Neural cell (in vitro differentiated cells): ENCODE results near the gene ECE1. TPM values are rescaled to one million over a fixed set of nuclear protein-coding genes. Genes with fewer than 3 reads are reported as not detected.

ENCODE experiments used
- H2AFZ ChIP-seq: fragments of 200-600, 300-800 bp; sonication (generic), shearing (Covaris generic); 2 replicates; pipeline ENCODE4 v1.6.0; 2014; ENCODE audit warnings: low read depth, mild to moderate bottlenecking, antibody characterized with exemption, low read length, moderate library complexity
- H3F3A ChIP-seq: fragments of 200-600 bp; shearing (Covaris generic); 2 replicates; pipeline ENCODE4 v1.6.1; 2016; ENCODE audit warnings: mild to moderate bottlenecking, moderate library complexity, mixed read lengths, antibody characterized with exemption, low read length; ENCODE audit not compliant: insufficient read depth, poor library complexity, severe bottlenecking
- H3K27ac ChIP-seq: fragments of 200-600, 300-800 bp; sonication (generic), shearing (Covaris generic); 2 replicates; pipeline ENCODE4 v1.5.1; 2014; ENCODE audit warnings: mild to moderate bottlenecking, low read length, moderate library complexity
- H3K27me3 ChIP-seq: fragments of 300-800, 200-600 bp; sonication (generic), shearing (Covaris generic); 2 replicates; pipeline ENCODE4 v1.6.0; 2014; ENCODE audit warnings: mild to moderate bottlenecking, low read depth, low read length, moderate library complexity; ENCODE audit not compliant: insufficient read depth
- H3K36me3 ChIP-seq: fragments of 300-800, 200-600 bp; sonication (generic), shearing (Covaris generic); 2 replicates; pipeline ENCODE4 v1.5.1; 2014; ENCODE audit warnings: mild to moderate bottlenecking, antibody characterized with exemption, low read length, moderate library complexity; ENCODE audit not compliant: insufficient read depth
- H3K4me2 ChIP-seq: fragments of 300-800, 200-600 bp; sonication (generic), shearing (Covaris generic); 2 replicates; pipeline ENCODE4 v1.6.0; 2014; ENCODE audit warnings: mild to moderate bottlenecking, low read length
- H3K4me3 ChIP-seq: fragments of 300-800, 200-600 bp; sonication (generic), shearing (Covaris generic); 2 replicates; pipeline ENCODE4 v1.5.1; 2014; ENCODE audit warnings: mild to moderate bottlenecking, low read length, moderate library complexity
- H3K79me2 ChIP-seq: fragments of 200-600 bp; shearing (Covaris generic); replicated peaks from 2 replicates; pipeline ENCODE4 v1.6.0; 2014; ENCODE audit warnings: mild to moderate bottlenecking, low read length, moderate library complexity; ENCODE audit not compliant: insufficient read depth
- H3K9ac ChIP-seq: fragments of 300-800, 200-600 bp; sonication (generic), shearing (Covaris generic); 2 replicates; pipeline ENCODE4 v1.6.1; 2016; ENCODE audit warnings: mild to moderate bottlenecking, low read length, mixed read lengths
- H3K9me2 ChIP-seq: fragments of 200-600 bp; shearing (Covaris generic); 2 replicates; pipeline ENCODE4 v1.6.1; 2016; ENCODE audit warnings: mild to moderate bottlenecking, low read length, mixed read lengths; ENCODE audit not compliant: insufficient read depth
- H3K9me3 ChIP-seq: fragments of 200-600, 300-800 bp; sonication (generic), shearing (Covaris generic); 2 replicates; pipeline ENCODE4 v1.6.1; 2016; ENCODE audit warnings: mild to moderate bottlenecking, mixed run types, low read length, moderate library complexity, mixed read lengths
- H4K20me1 ChIP-seq: fragments of 200-600 bp; shearing (Covaris generic); 2 replicates; pipeline ENCODE4 v1.6.1; 2016; ENCODE audit warnings: mild to moderate bottlenecking, mixed run types; ENCODE audit not compliant: insufficient read depth
- CTCF ChIP-seq: fragments of 450-650 bp; IDR thresholded peaks from 2 replicates; pipeline ENCODE4 v1.5.1; 2014; ENCODE audit warnings: antibody characterized with exemption, mild to moderate bottlenecking, moderate library complexity; ENCODE audit not compliant: poor library complexity, severe bottlenecking
- EP300 ChIP-seq: fragments of 450-650 bp; conservative IDR thresholded peaks from 2 replicates; pipeline ENCODE4 v1.6.1; 2014; ENCODE audit warnings: antibody characterized with exemption, mild to moderate bottlenecking, moderate library complexity; ENCODE audit not compliant: poor library complexity, severe bottlenecking
- EZH2 ChIP-seq: fragments of 200-600, 300-800 bp; shearing (Covaris generic), sonication (generic); IDR thresholded peaks from 2 replicates; pipeline ENCODE4 v1.6.1; 2014; ENCODE audit warnings: antibody characterized with exemption, low read length, borderline replicate concordance, mild to moderate bottlenecking; ENCODE audit not compliant: insufficient read depth, poor library complexity, severe bottlenecking
- MXI1 ChIP-seq: fragments of 450-650 bp; conservative IDR thresholded peaks from 2 replicates; pipeline ENCODE4 v1.6.1; 2014; ENCODE audit warnings: antibody characterized with exemption, mild to moderate bottlenecking; ENCODE audit not compliant: poor library complexity, severe bottlenecking
- POLR2AphosphoS5 ChIP-seq: IDR thresholded peaks from 2 replicates; pipeline ENCODE4 v1.6.1; 2012
- RAD21 ChIP-seq: fragments of 450-650 bp; conservative IDR thresholded peaks from 2 replicates; pipeline ENCODE4 v1.6.1; 2014; ENCODE audit warnings: antibody characterized with exemption, mild to moderate bottlenecking, moderate library complexity
- REST ChIP-seq: IDR thresholded peaks from 2 replicates; pipeline ENCODE4 v1.6.1; 2012; ENCODE audit warnings: borderline replicate concordance
- SMC3 ChIP-seq: fragments of 450-650 bp; conservative IDR thresholded peaks from 2 replicates; pipeline ENCODE4 v1.6.1; 2014; ENCODE audit warnings: antibody characterized with exemption, mild to moderate bottlenecking, moderate library complexity; ENCODE audit not compliant: poor library complexity
- TAF1 ChIP-seq: IDR thresholded peaks from 2 replicates; pipeline ENCODE4 v1.6.1; 2012; ENCODE audit warnings: low read depth
- polyA plus RNA-seq: library from polyadenylated mRNA; depleted of rRNA; stranded (reverse); fragments of >200 nt; gene quantifications from 2 replicates; pipeline ENCODE4 v1.2.3, GENCODE V29; 2014

ECE1 gene
- polyA plus RNA-seq, 1 donor from 2014 or later: 7.8 TPM

- Histone ChIP-seq H3K4me2 (no peak overlapping the region), H3K9me2 (no peaks in the 10 kb centered on the region), H3K27me3 (no peaks in the 10 kb centered on the region), H3K9me3 (no peaks in the 10 kb centered on the region), H3K9ac (no peak overlapping the region), H3F3A (no peaks in the 10 kb centered on the region), H3K36me3 (no peaks in the 10 kb centered on the region), H2AFZ (no peak overlapping the region), H3K4me3 (no peak overlapping the region), H3K79me2 (no peaks in the 10 kb centered on the region), H3K27ac (no peak overlapping the region), H4K20me1 (no peaks in the 10 kb centered on the region)
- TF ChIP-seq REST (no peak), RAD21 (no peak), EP300 (no peak), SMC3 (no peak), TAF1 (no peak), POLR2AphosphoS5 (no peak), EZH2 (no peak), CTCF (no peak), MXI1 (no peak)
Measured at GRCh38 chr1:21265644-21266043, 24.6 kb downstream of the ECE1 start.

GRCh38 chr1:21264898-21265297 lies 25.4 kb downstream of the ECE1 start:
- Histone ChIP-seq H3K9ac (no peak overlapping the region), H3K36me3 (no peaks in the 10 kb centered on the region), H3K27ac (no peak overlapping the region), H3K79me2 (no peaks in the 10 kb centered on the region), H3K9me2 (no peaks in the 10 kb centered on the region), H3K27me3 (no peaks in the 10 kb centered on the region), H2AFZ (no peak overlapping the region), H3K4me3 (no peak overlapping the region), H3K4me2 (no peak overlapping the region), H3K9me3 (no peaks in the 10 kb centered on the region), H3F3A (no peaks in the 10 kb centered on the region), H4K20me1 (no peaks in the 10 kb centered on the region)
- TF ChIP-seq TAF1: no peak
- TF ChIP-seq SMC3: no peak
- TF ChIP-seq EZH2: no peak
- no peak for TF ChIP-seq CTCF
- no peak for TF ChIP-seq REST
- no peak for TF ChIP-seq MXI1
- TF ChIP-seq POLR2AphosphoS5: no peak
- no peak for TF ChIP-seq EP300
- no peak for TF ChIP-seq RAD21
